Astrocyte (in vitro differentiated cells and primary cell): ENCODE results near the gene KCNB1.

ENCODE experiments used
- CTCF ChIP-seq: IDR thresholded peaks from 2 replicates; pipeline ENCODE4 v1.5.1; 2011; ENCODE audit warnings: low read depth, mild to moderate bottlenecking, inconsistent platforms, low read length, moderate library complexity; ENCODE audit not compliant: insufficient read depth
- EZH2 ChIP-seq: IDR thresholded peaks from 2 replicates; pipeline ENCODE4 v1.6.1; 2012; ENCODE audit warnings: mild to moderate bottlenecking, low read length, inconsistent platforms; ENCODE audit not compliant: insufficient read depth

GRCh38 chr20:49444553-49444990 is 37.9 kb downstream of the KCNB1 start:
- TF ChIP-seq CTCF = no peak
- no peak for TF ChIP-seq EZH2
